ENCODE results near the gene PRRG2.

GRCh38 chr19:49632576-49632975 is 51.5 kb downstream of the PRRG2 start:
- no peak for TF ChIP-seq ZNF10 (tag by site-specific recombination; IDR thresholded peaks at IDR 0.05)
- TF ChIP-seq ZBTB21 (tag by site-specific recombination; IDR thresholded peaks at IDR 0.05), result no peak
- TF ChIP-seq, protein P1, sequence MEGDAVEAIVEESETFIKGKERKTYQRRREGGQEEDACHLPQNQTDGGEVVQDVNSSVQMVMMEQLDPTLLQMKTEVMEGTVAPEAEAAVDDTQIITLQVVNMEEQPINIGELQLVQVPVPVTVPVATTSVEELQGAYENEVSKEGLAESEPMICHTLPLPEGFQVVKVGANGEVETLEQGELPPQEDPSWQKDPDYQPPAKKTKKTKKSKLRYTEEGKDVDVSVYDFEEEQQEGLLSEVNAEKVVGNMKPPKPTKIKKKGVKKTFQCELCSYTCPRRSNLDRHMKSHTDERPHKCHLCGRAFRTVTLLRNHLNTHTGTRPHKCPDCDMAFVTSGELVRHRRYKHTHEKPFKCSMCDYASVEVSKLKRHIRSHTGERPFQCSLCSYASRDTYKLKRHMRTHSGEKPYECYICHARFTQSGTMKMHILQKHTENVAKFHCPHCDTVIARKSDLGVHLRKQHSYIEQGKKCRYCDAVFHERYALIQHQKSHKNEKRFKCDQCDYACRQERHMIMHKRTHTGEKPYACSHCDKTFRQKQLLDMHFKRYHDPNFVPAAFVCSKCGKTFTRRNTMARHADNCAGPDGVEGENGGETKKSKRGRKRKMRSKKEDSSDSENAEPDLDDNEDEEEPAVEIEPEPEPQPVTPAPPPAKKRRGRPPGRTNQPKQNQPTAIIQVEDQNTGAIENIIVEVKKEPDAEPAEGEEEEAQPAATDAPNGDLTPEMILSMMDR (tag by site-specific recombination; IDR thresholded peaks at IDR 0.05), result no peak
- TF ChIP-seq YY1 (tag by site-specific recombination; IDR thresholded peaks at IDR 0.05), result no peak
- no peak for TF ChIP-seq TRIM28 (IDR thresholded peaks at IDR 0.05; ENCODE audit: borderline replicate concordance, low read length)
- no peak for TF ChIP-seq ZNF530 (tag by site-specific recombination; IDR thresholded peaks at IDR 0.05; ENCODE audit: low read depth)
- no peak for TF ChIP-seq ZXDB (tag by site-specific recombination; IDR thresholded peaks at IDR 0.05)
- TF ChIP-seq ZBTB10 (tag by site-specific recombination; IDR thresholded peaks at IDR 0.05), result no peak
- no peak for TF ChIP-seq ZFP3 (tag by site-specific recombination; IDR thresholded peaks at IDR 0.05; ENCODE audit: low read depth)
- TF ChIP-seq, protein P2, sequence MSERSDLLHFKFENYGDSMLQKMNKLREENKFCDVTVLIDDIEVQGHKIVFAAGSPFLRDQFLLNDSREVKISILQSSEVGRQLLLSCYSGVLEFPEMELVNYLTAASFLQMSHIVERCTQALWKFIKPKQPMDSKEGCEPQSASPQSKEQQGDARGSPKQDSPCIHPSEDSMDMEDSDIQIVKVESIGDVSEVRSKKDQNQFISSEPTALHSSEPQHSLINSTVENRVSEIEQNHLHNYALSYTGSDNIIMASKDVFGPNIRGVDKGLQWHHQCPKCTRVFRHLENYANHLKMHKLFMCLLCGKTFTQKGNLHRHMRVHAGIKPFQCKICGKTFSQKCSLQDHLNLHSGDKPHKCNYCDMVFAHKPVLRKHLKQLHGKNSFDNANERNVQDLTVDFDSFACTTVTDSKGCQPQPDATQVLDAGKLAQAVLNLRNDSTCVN (tag by site-specific recombination; optimal IDR thresholded peaks at IDR 0.05), result no peak
- no peak for TF ChIP-seq TCF7L2 (IDR thresholded peaks at IDR 0.05; ENCODE audit: borderline replicate concordance, low read depth, low read length)
- TF ChIP-seq, protein P3, sequence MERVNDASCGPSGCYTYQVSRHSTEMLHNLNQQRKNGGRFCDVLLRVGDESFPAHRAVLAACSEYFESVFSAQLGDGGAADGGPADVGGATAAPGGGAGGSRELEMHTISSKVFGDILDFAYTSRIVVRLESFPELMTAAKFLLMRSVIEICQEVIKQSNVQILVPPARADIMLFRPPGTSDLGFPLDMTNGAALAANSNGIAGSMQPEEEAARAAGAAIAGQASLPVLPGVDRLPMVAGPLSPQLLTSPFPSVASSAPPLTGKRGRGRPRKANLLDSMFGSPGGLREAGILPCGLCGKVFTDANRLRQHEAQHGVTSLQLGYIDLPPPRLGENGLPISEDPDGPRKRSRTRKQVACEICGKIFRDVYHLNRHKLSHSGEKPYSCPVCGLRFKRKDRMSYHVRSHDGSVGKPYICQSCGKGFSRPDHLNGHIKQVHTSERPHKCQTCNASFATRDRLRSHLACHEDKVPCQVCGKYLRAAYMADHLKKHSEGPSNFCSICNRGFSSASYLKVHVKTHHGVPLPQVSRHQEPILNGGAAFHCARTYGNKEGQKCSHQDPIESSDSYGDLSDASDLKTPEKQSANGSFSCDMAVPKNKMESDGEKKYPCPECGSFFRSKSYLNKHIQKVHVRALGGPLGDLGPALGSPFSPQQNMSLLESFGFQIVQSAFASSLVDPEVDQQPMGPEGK (tag by site-specific recombination; IDR thresholded peaks at IDR 0.05), result no peak
- TF ChIP-seq, protein P4, sequence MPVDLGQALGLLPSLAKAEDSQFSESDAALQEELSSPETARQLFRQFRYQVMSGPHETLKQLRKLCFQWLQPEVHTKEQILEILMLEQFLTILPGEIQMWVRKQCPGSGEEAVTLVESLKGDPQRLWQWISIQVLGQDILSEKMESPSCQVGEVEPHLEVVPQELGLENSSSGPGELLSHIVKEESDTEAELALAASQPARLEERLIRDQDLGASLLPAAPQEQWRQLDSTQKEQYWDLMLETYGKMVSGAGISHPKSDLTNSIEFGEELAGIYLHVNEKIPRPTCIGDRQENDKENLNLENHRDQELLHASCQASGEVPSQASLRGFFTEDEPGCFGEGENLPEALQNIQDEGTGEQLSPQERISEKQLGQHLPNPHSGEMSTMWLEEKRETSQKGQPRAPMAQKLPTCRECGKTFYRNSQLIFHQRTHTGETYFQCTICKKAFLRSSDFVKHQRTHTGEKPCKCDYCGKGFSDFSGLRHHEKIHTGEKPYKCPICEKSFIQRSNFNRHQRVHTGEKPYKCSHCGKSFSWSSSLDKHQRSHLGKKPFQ (tag by site-specific recombination; IDR thresholded peaks at IDR 0.05), result no peak
- TF ChIP-seq, protein P5, sequence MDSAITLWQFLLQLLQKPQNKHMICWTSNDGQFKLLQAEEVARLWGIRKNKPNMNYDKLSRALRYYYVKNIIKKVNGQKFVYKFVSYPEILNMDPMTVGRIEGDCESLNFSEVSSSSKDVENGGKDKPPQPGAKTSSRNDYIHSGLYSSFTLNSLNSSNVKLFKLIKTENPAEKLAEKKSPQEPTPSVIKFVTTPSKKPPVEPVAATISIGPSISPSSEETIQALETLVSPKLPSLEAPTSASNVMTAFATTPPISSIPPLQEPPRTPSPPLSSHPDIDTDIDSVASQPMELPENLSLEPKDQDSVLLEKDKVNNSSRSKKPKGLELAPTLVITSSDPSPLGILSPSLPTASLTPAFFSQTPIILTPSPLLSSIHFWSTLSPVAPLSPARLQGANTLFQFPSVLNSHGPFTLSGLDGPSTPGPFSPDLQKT (IDR thresholded peaks at IDR 0.05; ENCODE audit: borderline replicate concordance, low read depth, low read length), result no peak

Data from HEK293 (cell line).